GM18517 (cell line): ENCODE results near the gene DNAAF5.
A peak's percentile ranks its signal among the peaks of the same experiment; 100 is the strongest.

Experiments
- ATAC-seq: cut with Tn5 transposase; IDR thresholded peaks from one replicate; pipeline ENCODE4 v1.9.1; 2021; ENCODE audit warnings: mild to moderate bottlenecking, moderate library complexity; ENCODE audit not compliant: unreplicated experiment

DNAAF5 gene

GRCh38 chr7:726084-726853, at the start of gene DNAAF5:
TSS of gene DNAAF5 (plus strand) at chr7:726699. CDS start at chr7:726721, 22 bp downstream.
- peak; percentile 85 for ATAC-seq

DNA sequence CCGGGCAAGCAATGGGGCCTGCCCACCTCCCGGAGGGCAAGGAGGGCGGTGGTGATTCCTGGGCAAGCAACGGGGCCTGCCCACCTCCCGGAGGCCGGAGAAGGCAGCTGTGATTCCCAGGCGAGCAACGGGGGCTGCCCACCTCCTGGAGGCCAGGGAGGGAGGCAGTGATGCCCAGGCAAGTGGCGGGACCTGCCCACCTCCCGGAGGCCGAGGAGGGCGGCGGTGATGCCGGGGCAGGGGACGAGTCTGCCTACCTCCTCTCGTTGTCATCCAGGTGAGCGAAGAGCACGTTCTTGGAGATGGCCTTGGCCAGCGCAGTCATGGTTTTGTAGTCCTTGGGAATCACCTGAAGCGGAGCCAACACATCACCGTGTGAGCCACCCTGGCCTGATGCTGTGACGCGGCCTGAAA, 49.5 kb upstream of the DNAAF5 start:
- no peak for ATAC-seq

DNA sequence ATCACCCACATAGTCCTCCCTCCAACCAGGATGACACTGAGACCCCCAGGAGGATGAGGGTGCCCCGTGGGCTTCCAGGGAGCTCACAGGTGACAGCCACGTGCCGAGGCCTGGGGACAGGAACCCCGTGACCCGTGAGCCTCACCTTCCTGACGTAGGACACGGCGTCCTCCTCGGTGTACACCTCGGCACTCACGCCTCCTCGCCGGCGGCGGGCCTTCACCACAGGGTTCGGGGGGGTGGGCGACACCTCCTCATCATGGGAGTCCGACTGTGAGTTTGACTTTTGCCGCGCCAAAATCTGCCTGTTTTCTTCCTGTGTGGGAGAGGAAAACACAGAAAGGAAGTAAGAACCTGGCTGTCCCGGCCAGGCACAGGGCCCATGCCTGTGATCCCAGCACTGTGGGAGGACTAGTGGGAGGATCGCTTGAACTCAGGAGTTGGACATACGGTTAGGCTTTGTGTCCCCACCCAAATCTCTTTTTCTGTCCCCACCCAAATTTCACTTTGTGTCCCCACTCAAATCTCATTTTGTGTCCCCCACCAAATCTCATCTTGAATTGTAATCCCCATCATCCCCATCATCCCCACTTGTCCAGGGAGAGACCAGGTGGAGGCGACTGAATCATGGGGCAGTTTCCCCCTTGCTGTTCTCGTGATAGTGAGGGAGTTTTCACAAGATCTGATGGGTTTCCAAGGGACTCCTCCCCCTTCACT, 45.9 kb upstream of the DNAAF5 start:
- no peak for ATAC-seq

- ATAC-seq = no peak
These were observed 44.8 kb upstream of the DNAAF5 start for GRCh38 chr7:681551-682307.

- no peak for ATAC-seq
These were observed 43.7 kb upstream of the DNAAF5 start for GRCh38 chr7:682810-683209.

- ATAC-seq = no peak
These were observed 42.8 kb upstream of the DNAAF5 start for GRCh38 chr7:683526-684205.

DNA sequence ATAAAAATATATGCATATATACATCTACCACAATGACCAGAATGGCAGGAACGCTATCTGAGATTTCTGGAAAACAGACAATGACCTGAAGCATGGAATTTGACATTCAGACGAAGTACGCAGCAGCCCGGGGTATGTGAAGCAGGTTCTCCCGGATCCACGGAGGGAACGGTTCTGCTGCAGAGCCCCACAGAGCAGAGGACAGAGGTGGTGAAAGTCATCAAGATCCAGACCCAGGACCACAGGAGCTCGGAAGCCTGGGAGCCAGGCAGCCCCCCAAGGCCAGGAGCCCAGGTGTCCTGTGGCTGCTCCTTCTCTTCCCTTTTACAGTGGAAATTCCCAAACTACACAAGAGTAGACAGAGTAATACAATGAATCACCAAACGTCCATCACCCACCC, 42.1 kb upstream of the DNAAF5 start:
- no peak for ATAC-seq

- no peak for ATAC-seq
These were observed 41.0 kb upstream of the DNAAF5 start for GRCh38 chr7:685540-685939.

DNA sequence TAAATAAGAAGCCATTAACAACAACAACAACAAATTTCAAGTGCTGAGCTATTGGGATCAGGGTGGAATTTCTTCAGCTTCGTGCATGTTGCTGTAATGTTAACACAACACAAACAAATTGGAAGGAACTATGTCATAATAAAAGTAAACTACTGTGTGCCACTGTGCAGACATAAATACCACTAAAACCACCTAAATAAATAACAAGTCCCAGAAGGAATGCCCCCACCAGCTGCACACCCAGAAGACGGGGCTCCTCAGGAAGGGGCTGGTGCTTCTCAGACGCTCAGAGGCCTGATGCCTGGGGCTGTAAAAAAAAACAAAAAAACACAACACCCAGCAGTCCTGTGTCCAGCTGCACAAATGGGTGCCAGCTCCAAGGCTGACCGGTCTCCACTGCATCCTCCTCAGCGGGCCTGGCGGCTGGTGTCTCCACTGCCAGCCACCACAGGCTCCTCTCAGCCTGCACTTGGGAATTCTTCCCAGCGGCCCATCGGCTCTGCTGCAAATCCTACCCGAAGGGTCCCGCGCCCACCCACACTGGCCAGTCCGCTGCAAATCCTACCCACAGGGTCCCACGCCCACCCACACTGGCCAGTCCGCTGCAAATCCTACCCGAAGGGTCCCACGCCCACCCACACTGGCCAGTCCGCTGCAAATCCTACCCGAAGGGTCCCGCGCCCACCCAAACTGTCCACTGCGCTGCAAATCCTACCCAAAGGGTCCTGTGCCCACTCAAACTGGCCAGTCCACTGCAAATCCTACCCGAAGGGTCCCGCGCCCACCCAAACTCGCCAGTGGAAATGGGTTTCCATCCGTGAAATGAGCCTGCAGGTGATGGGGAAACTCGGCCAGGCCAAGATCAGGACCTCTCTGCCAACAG, 35.8 kb upstream of the DNAAF5 start:
- no peak for ATAC-seq

DNA sequence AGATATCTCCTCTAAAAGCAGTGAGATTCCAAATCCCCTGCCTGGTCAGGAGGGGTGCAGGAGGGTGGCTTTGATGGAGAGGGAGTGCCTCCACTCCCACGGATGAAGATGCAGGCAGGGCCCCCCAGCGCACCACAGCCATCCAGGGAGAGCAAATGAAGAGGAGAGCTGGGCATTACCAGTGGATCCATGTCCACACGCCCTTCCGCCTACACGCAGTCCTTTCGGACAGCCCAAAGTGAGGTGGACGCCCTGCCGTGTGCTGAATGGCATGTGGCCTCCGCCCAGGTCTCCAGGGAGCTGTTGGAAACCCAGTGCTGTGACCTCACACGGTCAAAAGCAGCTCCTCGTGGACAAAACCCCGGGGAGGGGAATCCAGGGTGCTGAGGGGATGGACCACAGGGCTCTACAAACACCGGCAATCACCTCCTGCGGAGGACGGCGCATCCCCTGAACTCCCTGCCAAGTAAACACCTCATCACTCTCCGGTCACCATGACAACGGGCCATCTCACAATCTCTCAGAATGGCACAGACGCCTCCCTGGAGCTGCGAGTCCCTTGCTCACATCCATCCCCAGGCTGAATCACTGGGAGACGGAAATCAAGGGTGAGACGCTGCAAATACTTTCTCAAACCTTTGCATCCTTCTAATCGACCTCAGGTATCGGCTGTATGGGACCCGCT, 35.0 kb upstream of the DNAAF5 start:
- ATAC-seq = no peak

GRCh38 chr7:693280-693679, 33.2 kb upstream of the DNAAF5 start:
- no peak for ATAC-seq

DNA sequence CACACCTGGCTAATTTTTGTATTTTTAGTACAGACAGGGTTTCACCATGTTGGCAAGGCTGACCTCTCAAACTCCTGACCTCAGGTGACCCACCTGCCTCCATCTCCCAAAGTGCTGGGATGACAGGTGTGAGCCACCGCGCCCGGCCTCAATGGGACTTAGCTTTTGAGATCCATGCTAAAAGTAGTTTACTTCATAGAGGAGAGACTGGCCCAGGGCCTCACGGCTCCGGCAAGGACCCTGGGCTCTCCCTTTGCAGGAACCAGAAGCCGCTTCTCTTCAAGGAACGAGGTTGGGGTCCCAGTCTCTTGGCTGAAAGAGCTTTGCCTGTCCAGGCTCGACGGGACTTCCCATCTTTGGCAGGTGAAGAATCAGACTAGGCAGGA, 30.1 kb upstream of the DNAAF5 start:
- ATAC-seq = no peak

- no peak for ATAC-seq
These were observed 29.5 kb upstream of the DNAAF5 start for GRCh38 chr7:696812-697551.

DNA sequence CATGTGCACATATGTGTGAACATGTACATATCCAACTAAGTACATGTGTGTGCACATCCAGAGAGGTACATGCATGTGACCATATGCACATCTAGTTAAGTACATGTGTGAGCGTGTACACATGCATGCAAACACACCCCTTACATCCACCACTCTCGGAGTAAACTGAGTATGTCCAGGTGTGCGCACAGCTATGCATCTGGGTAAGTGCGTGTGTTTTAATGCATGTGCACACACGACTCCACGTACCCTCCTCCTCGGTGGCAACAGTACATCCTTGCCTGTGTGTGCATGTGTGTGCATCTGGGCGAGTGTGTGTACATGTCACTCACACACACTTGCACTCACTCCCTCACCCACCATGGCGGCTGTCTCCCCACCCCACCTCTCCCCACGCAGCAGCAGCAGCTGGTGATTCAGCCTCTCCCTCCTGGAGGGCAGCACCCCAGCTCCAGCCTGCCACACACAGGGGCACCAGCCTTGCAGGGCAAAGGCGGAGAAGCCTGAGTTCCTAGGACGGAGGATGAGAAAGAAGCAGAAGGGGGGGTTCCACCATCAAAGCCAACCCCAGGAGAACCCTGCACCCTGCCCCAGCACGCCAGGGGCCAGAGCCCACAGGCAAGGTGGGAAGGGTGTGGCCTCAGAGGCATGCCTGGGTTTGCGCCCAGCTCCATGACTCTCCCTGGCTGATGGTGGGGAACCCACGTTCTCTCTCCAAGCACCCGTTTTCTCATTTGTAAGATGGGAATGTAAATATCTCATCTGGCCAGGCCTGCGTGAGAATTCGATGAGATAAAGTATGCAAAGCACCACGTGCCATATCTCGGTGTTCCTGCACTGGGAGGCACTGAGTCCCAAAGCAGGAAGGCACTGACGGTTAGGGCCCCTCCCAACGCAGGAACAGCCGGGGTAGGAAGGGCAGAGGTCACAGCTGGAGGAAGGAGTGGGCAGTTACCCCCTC, 27.7 kb upstream of the DNAAF5 start:
- no peak for ATAC-seq

DNA sequence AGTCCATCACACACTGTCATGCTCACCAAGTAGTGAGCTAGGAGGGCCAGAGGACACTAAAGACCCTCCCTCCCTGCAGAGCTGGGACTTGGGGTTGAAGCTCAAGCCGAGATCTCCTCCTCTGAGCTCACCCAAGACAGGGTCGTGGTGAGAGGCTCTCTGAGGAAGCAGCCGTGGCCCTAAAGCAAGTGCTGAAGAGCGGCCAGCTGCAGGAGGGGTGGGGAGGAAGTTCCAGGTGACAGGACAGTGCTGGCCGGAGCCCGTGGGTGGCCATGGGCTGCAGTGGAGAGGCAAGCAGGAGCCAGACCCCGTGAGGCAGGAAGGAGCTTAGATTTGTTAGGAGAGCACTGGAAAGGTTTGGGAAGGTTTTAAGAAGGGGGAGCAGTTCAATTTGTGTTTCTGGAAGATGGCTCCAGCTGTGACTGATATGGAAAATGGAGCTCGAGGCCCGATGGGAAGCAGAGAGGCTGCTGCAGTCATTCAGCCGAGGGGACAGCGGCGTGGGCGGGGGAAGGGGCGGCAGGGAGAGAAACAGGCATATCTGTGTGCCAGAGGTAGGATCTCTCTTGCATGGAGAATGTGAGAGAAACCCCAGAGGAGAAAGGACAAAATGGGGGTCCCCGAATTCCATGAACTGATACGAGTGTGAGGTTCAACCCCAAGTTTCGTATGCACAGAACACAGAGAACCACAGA, 26.9 kb upstream of the DNAAF5 start:
- no peak for ATAC-seq

DNA sequence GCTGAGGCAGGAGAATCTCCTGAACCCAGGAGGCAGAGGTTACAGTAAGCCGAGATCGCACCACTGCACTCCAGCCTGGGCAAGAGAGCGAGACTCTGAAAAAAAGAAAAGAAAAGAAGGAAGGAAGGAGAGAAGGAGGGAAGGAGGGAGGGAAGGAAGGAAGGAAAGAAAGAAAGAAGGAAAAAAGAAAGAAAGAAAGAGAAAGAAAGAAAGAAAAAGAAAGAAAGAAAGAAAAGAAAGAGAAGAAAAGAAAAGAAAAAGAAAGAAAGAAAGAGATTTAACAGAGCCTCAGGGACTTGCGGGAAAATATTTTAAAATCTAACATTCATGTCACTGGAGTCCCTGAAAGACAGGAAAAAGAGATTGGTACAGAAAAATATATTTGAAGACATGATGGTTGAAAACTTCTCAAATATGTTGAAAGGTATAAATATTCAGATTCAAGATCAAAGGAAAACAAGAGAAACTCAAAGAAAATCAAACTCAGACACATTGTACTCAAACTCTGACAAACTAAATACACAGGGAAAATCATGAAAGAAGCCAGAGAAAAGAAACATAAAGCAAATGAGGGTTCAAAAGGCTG, 25.3 kb upstream of the DNAAF5 start:
- no peak for ATAC-seq

DNA sequence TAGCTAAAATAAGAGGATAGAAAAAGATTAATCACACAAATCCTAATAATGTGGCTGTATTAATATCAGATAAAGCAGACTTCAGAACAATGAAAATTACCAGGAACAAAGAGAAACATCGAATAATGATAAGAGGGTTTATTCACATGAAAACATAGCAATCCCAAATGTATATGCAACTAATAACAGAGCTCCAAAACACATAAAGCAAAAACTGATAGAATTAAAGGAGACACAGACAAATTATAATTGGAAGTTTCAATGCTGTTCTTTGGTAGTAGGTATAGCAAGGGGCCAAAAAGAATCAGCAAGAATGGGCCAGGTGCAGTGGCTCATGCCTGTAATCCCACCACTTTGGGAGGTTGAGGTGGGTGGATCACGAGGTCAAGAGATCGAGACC, 23.4 kb upstream of the DNAAF5 start:
- no peak for ATAC-seq
